GM06990 (cell line): ENCODE measurements around the gene TRAPPC6A.

ENCODE experiments used
- DNase-seq: peaks from one replicate; pipeline ENCODE4 v3.0.0-alpha.2; 2011; ENCODE audit not compliant: insufficient read length; ENCODE audit errors: extremely low read depth
- H3K27me3 ChIP-seq: replicated peaks from 2 replicates; pipeline ENCODE4 v1.6.0; 2011; ENCODE audit warnings: low read length; ENCODE audit not compliant: control insufficient read depth, insufficient read depth
- H3K36me3 ChIP-seq: 2 replicates; pipeline ENCODE4 v1.5.1; 2011; ENCODE audit warnings: low read length; ENCODE audit not compliant: control insufficient read depth, insufficient read depth
- H3K4me3 ChIP-seq: replicated peaks from 2 replicates; pipeline ENCODE4 v1.5.1; 2011; ENCODE audit warnings: low read depth, mild to moderate bottlenecking, control low read depth, low read length
- CTCF ChIP-seq: IDR thresholded peaks from 2 replicates; pipeline ENCODE4 v1.5.1; 2011; ENCODE audit warnings: low read length, control low read depth, mild to moderate bottlenecking, inconsistent platforms; ENCODE audit not compliant: insufficient read depth, poor library complexity, severe bottlenecking

The TRAPPC6A gene

DNA sequence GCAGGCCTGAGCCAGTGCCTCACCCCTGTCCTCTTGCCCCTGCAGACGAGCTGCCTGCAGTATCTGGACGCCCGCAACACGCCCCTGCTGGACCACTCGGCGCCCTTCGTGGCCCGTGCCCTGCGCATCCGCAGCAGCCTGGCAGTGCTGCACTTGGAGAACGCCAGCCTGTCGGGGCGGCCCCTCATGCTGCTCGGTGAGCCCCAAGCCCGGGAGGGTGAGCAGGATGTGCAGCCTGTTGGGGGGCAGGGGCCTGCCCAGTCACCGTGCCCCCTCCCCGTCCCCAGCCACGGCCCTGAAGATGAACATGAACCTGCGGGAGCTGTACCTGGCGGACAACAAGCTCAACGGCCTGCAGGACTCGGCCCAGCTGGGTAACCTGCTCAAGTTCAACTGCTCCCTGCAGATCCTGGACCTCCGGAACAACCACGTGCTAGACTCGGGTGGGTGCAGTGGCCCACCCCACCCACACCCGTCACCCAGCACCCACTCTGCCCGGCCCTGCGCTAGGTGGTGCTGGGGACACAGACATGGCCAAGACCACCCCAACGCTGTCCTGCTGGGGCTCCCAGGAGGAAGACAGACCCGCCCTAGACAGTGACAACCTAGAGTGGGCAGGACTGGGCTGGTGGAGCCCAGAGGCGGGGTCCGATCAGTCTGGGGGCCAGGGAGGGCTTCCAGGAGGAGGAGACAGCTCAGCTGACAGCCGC is 35.9 kb downstream of the TRAPPC6A start:
- DNase-seq: no peak
- no peak overlapping the region for H3K4me3 ChIP-seq
- no peaks in the 10 kb centered on the region for H3K27me3 ChIP-seq
- H3K36me3 ChIP-seq: peaks cover 15% of the 10 kb centered on the region
- TF ChIP-seq CTCF: no peak

DNA sequence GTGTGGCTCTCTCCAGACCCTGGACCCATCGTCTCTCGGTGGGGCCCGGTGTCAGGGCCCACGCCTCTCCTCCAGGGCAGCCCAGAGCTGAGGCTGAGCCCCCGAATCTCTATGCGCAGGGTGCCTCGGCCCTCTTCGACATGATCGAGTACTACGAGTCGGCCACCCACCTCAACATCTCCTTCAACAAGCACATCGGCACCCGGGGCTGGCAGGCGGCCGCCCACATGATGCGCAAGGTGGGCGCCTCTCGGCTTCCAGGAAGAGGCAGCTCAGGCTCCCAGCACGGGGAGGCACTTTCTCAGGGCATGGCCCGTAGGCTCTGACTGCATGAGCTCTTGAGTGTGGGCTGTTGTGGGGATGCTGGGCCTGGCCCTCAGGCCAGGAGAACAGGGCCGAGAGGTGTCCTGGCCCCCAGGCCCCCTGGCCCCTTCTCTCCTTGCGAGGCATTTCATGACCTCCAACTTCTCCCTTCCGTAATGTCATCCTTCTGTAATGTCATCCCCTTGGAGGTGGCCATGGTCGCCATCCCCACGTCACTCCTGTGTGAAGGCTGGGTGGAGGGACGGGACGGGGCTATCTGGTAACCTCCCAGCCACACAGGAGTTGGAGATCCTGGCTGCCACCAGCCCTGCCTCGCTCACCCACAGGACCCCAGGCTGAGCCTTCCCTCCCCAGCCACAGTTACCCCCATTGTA is 36.7 kb downstream of the TRAPPC6A start:
- H3K4me3 ChIP-seq: no peak overlapping the region
- peaks cover 15% of the 10 kb centered on the region for H3K36me3 ChIP-seq
- no peak for DNase-seq
- no peak for TF ChIP-seq CTCF
- no peaks in the 10 kb centered on the region for H3K27me3 ChIP-seq

DNA sequence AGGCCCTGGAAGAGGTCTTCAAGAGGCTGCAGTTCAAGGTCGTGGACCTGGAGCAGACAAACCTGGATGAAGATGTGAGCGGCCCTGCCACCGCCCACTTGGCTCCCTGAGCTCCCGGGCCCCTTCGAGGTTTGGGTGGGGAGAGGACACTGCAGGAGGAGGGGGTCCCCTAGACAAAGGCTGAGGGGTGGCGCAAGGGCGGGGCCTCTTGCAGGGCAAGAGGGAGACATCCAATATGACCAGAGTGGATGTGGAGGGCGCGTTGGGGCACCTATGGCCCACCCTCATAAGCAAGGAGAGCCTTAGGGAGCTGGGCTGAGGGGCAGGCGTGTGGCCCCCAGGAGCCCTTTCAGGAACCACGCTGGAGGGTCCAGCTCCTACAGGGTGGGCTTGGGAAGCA is 37.5 kb downstream of the TRAPPC6A start:
- no peak for TF ChIP-seq CTCF
- DNase-seq: no peak
- H3K27me3 ChIP-seq: no peaks in the 10 kb centered on the region
- H3K4me3 ChIP-seq: no peak overlapping the region
- peaks cover 12% of the 10 kb centered on the region for H3K36me3 ChIP-seq

DNA sequence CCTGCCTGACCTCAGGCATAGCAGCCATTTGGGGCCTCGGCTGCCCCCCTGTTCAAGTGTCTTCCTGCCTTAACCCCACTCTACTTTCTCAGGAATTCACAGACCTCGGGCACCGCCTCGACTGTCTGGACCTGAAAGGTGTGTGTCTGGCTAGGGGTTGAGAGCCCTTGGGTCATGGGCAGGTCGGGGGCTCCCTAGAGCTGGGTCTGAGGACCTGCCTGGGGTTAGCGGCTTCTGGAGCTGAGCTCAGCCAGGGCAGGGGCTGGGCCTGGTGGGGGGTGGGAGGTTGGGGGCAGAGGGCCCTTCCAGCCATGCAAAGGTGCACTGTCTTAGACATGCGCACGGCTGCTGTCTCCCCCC is 37.9 kb downstream of the TRAPPC6A start:
- no peaks in the 10 kb centered on the region for H3K27me3 ChIP-seq
- DNase-seq: no peak

GRCh38 chr19:45139286-45140143 is 38.5 kb downstream of the TRAPPC6A start:
- Histone ChIP-seq H3K36me3 (peaks cover 11% of the 10 kb centered on the region), H3K4me3 (no peak overlapping the region), H3K27me3 (no peaks in the 10 kb centered on the region)
- TF ChIP-seq CTCF: no peak
- DNase-seq: no peak

More for the DNA sequence above, 37.9 kb downstream of the TRAPPC6A start:
- Histone ChIP-seq H3K36me3 (peaks cover 11% of the 10 kb centered on the region), H3K4me3 (no peak overlapping the region)
- TF ChIP-seq CTCF: no peak
